NCI-H345 treated with DMSO at 0.1 percent for 48 hours (cell line): ENCODE measurements around the gene CCDC197.

Source experiments
- DNase-seq: peaks from one replicate; lab custom pipeline; 2025; ENCODE audit not compliant: unreplicated experiment; lab: John Stamatoyannopoulos, UW

The CCDC197 gene

GRCh38 chr14:93977171-93977570 lies 19.9 kb upstream of the CCDC197 start:
- no peak for DNase-seq

- no peak for DNase-seq
Measured at GRCh38 chr14:93977790-93978581, 19.1 kb upstream of the CCDC197 start.

GRCh38 chr14:93978735-93979134 lies 18.4 kb upstream of the CCDC197 start:
- DNase-seq: no peak

DNA sequence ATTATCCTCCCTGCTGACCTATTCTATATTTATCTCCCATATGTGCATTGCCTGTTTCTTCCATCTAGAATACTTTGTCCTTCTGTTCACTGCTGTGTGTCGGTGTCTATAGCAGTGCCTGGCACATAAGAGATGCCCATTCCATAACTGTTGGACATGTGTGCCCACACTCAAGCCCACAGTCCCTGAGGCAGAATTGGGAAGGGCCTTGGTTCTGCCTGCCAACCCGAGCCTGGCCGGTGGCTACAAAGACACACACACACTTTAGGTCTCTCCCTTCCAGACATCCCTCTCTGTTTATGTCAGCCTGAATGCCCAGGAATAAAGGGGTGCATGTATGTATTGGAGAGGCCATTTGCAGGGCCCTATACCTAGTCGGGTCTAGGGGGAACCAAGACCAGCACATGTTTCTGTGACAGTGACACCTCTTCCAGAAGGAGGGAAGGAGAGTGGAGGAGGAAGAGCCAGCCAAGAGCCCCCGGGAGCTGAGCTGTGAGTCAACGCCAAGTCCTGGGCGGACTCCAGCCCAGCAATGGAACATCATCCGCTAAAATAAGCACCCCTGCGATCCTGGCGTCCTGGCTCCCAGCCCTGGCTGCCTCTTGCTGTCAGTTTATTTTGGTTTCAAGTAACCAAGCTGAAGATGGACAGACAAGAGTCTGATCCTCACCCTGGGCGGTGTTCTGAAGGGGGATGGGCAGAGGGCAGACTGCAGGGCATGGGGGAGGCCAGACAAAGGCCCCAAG lies 16.5 kb upstream of the CCDC197 start:
- no peak for DNase-seq

- DNase-seq: no peak
Measured at GRCh38 chr14:93981316-93982229, 15.5 kb upstream of the CCDC197 start.

GRCh38 chr14:93982230-93983007 lies 14.7 kb upstream of the CCDC197 start:
- DNase-seq: no peak

DNA sequence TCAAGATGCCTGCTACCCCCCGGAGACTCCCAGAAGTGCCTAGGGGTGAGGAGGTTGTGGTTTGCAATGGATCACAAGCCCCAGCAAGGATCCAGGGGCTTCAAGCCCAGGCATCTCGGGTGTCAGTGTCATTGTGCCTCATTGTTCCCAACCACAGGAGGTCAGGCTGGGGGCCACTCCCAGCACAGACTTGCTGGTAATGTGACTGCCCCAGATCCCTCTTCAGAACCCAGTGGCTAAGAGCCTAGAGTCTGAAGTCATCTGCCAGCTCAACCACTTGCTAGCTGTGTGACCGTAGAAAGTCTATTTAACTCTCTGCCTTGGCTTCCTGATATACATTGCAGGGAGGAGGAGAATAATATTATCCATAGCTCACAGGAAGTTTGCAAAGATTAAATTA lies 13.0 kb upstream of the CCDC197 start:
- no peak for DNase-seq

DNA sequence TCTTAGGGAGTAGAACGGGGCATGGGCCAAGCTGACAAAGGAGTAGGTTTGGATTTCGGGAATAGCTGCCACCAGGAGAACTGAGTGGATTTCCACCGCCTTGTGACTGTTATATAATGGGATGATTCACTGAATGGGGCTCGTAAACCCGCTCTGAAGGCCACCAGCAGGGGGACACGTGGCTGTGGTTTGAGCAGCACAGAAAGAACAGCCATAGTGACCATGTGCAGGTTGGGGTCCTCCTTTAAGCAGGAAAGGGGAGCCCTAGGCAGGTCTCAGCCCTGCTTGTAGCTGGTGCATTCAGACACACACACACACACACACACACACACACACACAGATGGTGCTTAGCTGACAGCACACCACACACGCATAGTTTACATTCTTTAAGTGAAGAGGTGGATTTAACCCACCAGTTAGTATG lies 12.1 kb upstream of the CCDC197 start:
- DNase-seq: no peak

GRCh38 chr14:93986955-93987354 lies 10.1 kb upstream of the CCDC197 start:
- no peak for DNase-seq

DNA sequence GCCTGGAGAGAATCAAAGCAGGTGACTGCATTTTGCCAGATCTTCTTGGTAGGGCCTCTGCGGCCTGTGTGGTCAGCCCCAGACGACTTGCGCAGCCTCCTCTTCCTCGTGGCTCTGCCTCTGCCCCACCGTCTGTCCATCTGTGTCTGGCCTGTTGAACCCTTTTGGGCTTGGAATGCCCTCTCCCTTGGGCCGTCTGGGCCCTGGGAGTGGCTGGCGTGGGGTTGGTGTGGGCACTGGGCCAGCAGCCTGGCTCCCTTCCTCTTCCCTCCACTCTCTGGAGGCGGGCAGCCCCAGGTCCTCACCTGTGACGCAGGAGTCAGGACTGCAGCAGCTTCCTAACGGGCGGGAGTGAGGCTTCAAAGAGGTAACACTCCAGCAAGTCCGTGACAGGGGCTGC lies 9.7 kb upstream of the CCDC197 start:
- DNase-seq: no peak

DNA sequence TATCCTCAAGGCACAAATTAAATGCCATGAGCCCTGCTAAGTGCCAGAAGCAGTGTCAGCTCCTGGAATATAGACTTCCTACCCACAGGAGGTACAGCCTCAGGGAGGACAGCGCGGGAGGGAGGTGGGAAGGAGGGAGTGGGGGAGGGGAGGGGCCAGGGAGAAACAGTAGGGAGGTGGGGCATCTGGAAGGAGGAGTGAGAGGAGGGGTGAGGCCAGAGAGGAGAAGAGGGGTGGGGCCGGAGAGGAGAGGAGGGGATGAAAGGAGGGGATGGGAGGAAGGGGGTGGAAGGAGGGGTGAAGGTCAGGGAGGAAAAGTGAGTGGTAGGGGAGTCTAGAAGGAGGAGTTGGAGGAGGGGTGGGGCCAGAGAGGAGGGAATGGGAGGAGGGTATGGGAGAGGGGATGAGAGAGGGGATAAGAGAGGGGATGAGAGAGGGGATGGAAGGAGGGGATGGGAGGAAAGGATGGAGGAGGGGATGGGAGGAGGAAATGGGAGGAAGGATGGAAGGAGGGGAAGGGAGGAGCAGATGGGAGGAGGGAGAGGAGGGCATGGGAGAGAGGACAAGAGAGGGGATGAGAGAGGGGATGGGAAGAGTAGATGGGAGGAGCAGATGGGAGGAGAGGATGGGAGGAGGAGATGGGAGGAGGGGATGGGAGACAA lies 9.2 kb upstream of the CCDC197 start:
- DNase-seq: no peak

DNA sequence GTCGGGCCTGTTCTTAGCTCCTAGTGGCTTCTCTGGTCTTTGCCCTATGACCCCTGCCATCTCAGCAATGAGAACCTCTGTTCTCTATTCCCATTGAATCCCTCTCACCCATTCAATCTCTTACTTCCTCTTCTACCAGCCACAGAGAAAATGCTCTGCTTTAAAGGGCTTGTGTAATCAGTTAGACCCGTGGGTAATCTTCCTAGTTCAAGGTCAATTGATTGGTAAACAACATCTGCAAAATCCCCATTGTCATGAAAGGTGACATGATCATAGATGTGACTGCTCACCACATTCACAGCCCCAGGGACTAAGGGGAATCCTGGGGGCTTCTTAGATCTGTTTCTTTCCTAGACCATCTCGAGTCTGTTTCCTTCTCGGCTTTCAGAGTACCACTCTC lies 7.2 kb upstream of the CCDC197 start:
- DNase-seq: no peak

DNA sequence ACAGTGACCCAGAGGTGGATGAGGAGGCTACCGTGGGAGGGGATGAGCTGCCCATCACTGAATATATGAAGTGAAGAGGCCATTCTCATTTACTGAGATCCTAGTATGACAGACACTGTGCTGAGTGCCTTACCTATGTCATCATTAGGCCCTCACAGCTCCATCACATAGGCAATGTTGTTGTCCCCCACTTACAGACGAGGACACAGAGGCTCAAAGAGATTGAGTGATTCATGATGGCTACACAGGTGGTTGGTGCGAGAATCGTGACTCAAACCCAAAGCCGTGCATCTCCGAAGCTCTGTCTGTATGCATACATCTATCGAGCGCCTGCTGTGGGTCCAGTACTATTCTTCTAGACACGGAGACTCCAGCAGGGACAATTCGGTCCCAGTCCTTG lies 5.9 kb upstream of the CCDC197 start:
- no peak for DNase-seq

GRCh38 chr14:93991649-93992048 lies 5.5 kb upstream of the CCDC197 start:
- DNase-seq: no peak

DNA sequence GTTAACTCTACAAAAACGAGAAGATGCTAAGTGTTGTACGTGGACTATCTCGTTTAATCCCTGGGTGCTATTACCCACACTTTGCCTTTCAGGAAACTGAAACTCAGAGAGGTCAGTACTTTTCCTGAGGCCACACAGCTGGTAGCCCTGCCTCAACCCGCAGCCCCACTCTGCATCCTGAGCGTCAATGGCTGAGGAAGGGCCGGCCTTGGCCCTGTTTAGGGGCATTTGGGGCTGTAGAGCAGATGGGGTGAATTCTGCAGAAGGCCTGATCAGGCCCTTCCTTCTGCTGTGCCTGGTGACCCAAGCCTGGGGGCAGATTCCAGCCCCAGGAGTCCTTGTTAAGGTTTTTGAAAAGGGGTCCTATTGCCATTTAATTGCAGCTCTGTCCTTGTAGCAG lies 3.7 kb upstream of the CCDC197 start:
- DNase-seq: no peak

GRCh38 chr14:93994919-93995682 lies 2.0 kb upstream of the CCDC197 start:
- DNase-seq: no peak

DNA sequence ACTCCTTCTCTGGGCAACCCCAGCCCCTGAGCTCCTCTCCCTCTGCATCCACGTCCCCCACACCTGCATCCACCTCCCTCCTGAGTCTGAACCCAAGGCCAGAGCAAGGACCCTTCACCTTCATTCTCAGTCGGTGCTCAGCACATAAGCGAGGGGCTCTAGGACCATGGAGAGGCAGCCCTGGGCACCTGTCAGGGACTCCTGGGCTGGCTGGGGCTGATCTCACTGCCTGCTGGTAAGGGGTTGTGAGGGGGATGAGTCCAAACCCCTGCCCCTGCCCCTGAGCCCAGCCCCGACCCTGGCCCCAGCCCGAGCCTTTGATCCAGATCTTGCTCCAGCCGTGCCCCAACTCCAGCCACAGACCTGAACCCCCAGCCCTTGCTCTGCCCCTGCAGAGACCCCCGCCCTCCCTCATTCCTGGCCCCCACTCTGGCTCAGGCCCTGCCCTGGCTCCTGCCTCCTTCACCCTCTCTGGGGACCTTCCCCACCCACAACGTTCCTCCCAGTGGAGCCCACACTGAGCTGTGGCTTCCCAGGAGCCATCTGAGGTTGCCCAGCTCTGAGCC lies 888 bp upstream of the CCDC197 start:
- no peak for DNase-seq

DNA sequence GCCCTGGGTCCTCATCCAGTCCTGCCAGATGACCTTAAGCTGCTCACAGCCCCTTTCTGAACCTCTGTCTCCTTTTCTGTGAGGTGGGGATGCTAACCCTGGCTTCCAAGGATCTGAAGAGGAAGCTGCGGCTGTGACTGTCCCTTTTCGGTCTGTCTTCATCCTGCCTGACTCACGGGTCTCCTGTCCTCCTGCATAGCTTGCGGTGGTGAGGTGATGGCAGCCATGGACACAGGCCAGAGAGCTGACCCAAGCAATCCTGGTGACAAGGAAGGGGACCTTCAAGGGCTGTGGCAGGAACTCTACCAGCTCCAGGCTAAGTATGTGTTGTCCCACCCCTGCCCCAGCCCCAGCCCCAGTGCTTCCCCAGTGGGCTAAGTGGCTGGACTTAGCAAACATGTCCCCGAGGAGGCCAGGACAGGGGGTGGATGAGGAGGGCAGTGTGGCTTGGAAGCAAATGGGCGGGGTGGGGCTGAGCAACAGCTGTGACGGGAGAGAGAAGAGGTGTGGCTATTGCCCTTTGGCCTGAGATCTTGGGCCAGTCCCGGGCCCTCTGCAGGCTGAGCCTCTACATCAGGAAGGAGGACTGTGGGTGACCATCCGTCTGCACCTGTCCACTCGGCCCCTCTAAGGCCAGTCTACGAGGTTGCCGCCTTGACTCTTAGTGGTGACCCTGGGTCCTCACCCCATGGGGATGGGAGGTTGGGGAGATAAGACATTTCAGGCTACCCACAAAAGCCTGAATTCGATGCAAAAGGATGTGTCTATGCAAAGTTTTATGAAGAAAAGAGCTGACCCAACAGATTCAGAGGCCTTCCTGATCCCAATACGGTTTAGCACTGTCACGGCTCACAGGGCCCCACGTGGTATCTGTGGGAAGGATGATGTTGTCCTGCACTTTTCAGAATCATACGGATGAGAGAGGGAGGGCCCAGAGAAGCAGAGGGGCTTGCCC lies 1.1 kb downstream of the CCDC197 start:
- DNase-seq: no peak
